Measurements from ENCODE around the gene RNASE13.
"Not testable (repeated sequence)": the region's sequence is repeated elsewhere in the genome, so short reads cannot be mapped to it uniquely, and the experiment has no call there.

Gene RNASE13

GRCh38 chr14:21019366-21019765 is 15.2 kb downstream of the RNASE13 start:
- DNase-seq, result peak; percentile 57 to 80 (median 79)

- DNase-seq, result peak in 3 of 4 experiments; percentile 37 to 55 (median 48)
These were observed 15.8 kb downstream of the RNASE13 start for GRCh38 chr14:21018781-21019180.

- no peak for DNase-seq
These were observed 16.3 kb downstream of the RNASE13 start for GRCh38 chr14:21018286-21018685.

GRCh38 chr14:21017528-21018245 is 16.9 kb downstream of the RNASE13 start:
- DNase-seq, result peak in 3 of 4 experiments; percentile 48 to 63 (median 57)

- no peak for DNase-seq
These were observed 18.0 kb downstream of the RNASE13 start for GRCh38 chr14:21016413-21017190.

- peak; percentile 56 to 79 (median 74) for DNase-seq
These were observed 19.3 kb downstream of the RNASE13 start for GRCh38 chr14:21015312-21015711.

- DNase-seq, result peak; percentile 90 to 95 (median 94)
These were observed 19.8 kb downstream of the RNASE13 start for GRCh38 chr14:21014761-21015190.

GRCh38 chr14:21011136-21011535 is 23.5 kb downstream of the RNASE13 start:
- no peak for DNase-seq

- not testable (repeated sequence) for DNase-seq
These were observed 24.9 kb downstream of the RNASE13 start for GRCh38 chr14:21009721-21010120.

GRCh38 chr14:21003788-21004346 is 30.7 kb downstream of the RNASE13 start:
- DNase-seq, result no peak

- DNase-seq, result no peak
These were observed 33.4 kb downstream of the RNASE13 start for GRCh38 chr14:21001218-21001617.

- DNase-seq, result peak in 1 of 4 experiments; percentile 18
These were observed 35.0 kb downstream of the RNASE13 start for GRCh38 chr14:20999591-20999990.

- peak in 2 of 4 experiments; percentile 42 to 58 for DNase-seq
These were observed 35.8 kb downstream of the RNASE13 start, which contains the start of gene SLC39A2 for GRCh38 chr14:20998674-20999366. TSS of gene SLC39A2 (plus strand) at chr14:20999293. CDS start at chr14:20999447, 154 bp downstream.

GRCh38 chr14:20998139-20998538 is 36.5 kb downstream of the RNASE13 start:
- DNase-seq, result no peak

- DNase-seq, result no peak
These were observed 37.0 kb downstream of the RNASE13 start for GRCh38 chr14:20997564-20997963.

GRCh38 chr14:20997115-20997514 is 37.5 kb downstream of the RNASE13 start:
- no peak for DNase-seq

- DNase-seq, result no peak
These were observed 38.1 kb downstream of the RNASE13 start for GRCh38 chr14:20996521-20996920.

- peak; percentile 92 to 98 (median 96) for DNase-seq
These were observed 44.6 kb downstream of the RNASE13 start, which contains the start of gene METTL17 for GRCh38 chr14:20989787-20990600. TSS of gene METTL17 (plus strand) at chr14:20989980. CDS start at chr14:20990003, 23 bp downstream.

- DNase-seq, result no peak
These were observed 45.2 kb downstream of the RNASE13 start for GRCh38 chr14:20989471-20989786.

- peak; percentile 39 to 76 (median 60) for DNase-seq
These were observed 45.7 kb downstream of the RNASE13 start for GRCh38 chr14:20988717-20989470.

- peak; percentile 70 to 89 (median 78) for DNase-seq
These were observed 47.8 kb downstream of the RNASE13 start for GRCh38 chr14:20986811-20987210.
